Measurements from ENCODE around the gene MTUS2. TPM values are rescaled to one million over a fixed set of nuclear protein-coding genes. Genes with fewer than 3 reads are reported as not detected.

MTUS2 gene
- total RNA-seq, 1 experiment from 2014 or later: 0.35 TPM

DNA sequence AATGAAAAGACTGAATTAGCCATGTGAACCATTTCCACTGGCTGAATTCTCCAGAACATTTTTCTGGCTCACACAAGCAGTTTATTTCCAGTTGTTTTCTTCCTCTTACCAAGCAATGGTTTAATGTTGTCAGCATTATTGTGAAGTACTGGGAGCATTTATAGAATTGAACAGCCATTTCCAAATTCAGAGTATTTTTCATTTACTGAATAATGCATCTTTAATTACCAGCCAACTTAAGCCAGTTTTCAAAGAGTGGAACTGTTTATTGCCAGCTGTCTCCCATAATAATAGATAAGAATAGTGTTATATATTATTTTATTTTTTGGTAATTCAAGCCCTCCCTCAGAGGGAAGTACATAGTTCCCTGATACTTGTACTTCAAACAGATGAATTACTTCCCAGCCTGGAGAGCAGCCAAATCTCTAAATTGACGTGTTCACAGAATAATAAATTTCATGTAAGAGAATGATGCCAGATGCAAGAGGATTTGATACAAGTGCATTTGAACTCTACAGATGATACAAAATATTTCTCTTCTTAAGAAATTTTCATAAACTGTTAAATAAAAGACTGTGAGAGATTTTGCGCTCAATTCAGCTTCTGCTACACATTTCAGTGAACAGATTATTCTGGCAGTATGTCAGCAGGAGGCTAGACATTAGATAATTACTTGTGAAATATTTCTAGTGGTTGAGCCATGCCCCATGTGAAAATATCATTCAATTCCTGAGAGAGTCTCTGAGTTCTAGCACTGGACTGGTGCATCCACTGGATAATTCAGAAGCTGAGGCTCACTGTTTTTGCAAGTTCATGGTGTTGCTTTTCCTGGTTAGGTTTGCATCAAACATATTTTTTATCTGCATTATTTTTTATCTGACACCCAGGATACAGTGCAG, 459.5 kb downstream of the MTUS2 start:
- Histone ChIP-seq H3K4me2 (ENCODE audit: insufficient read depth, insufficient read length, low read length) (no peak overlapping the region), H3K14ac (ENCODE audit: insufficient read depth, low read length) (no peak overlapping the region), H4K5ac (ENCODE audit: insufficient read length, low read depth, low read length) (no peak overlapping the region), H3T11ph (ENCODE audit: low read length) (no peak overlapping the region), H3K27me3 (ENCODE audit: insufficient read depth, low read length) (no peaks in the 10 kb centered on the region), H2AFZ (ENCODE audit: low read length) (no peak overlapping the region), H3K4me1 (ENCODE audit: insufficient read depth, low read length) (no peaks in the 10 kb centered on the region), H3K79me1 (ENCODE audit: insufficient read depth, low read depth, low read length, poor library complexity, severe bottlenecking) (no peaks in the 10 kb centered on the region), H2BK5ac (ENCODE audit: insufficient read length, low read length) (no peak overlapping the region), H3K18ac (ENCODE audit: insufficient read length, low read depth, low read length) (no peak overlapping the region), H4K8ac (replicated peaks; ENCODE audit: insufficient read length, low read depth, low read length) (no peak overlapping the region), H4K91ac (ENCODE audit: insufficient read length, low read depth, low read length) (no peak overlapping the region), H3K27ac (ENCODE audit: insufficient read length, low read depth, low read length) (no peak overlapping the region), H2BK120ac (ENCODE audit: low read depth, low read length, poor library complexity, severe bottlenecking) (no peak overlapping the region), H4K20me1 (ENCODE audit: control insufficient read depth, insufficient read depth, insufficient read length) (no peaks in the 10 kb centered on the region), H2BK15ac (ENCODE audit: low read depth, low read length) (no peak overlapping the region), H3K9me3 (ENCODE audit: control insufficient read depth, low read depth, low read length) (no peaks in the 10 kb centered on the region), H3K23ac (ENCODE audit: insufficient read length, low read depth, low read length) (no peak overlapping the region), H2AK5ac (ENCODE audit: insufficient read length, low read length) (no peak overlapping the region), H2BK20ac (ENCODE audit: low read depth, low read length, poor library complexity, severe bottlenecking) (no peak overlapping the region), H3K9ac (ENCODE audit: extremely low read depth, insufficient read length, low read length) (no peak overlapping the region), H2BK12ac (ENCODE audit: insufficient read length, low read depth, low read length) (no peak overlapping the region), H3K4ac (ENCODE audit: low read depth, low read length) (no peak overlapping the region), H3K79me2 (ENCODE audit: insufficient read depth, low read length) (no peaks in the 10 kb centered on the region), H3K23me2 (ENCODE audit: insufficient read length, low read depth, low read length, poor library complexity, severe bottlenecking) (no peaks in the 10 kb centered on the region), H3K56ac (ENCODE audit: insufficient read length, low read depth, low read length) (no peak overlapping the region)
- Mint-ChIP-seq H3K27ac (no peak overlapping the region), H3K9me3 (peaks cover 4% of the 10 kb centered on the region in 2 experiments), H3K27me3 (ENCODE audit: low read depth) (peaks cover 2% of the 10 kb centered on the region), H3K4me3 (no peak overlapping the region), H3K4me1 (peaks cover 4 to 15% of the 10 kb centered on the region in 2 experiments; a peak in 2 of 4 replicates), H3K36me3 (ENCODE audit: insufficient read depth in 1 of 3, low read depth in 3 of 3) (peaks cover 0 to 3% (median 0%) of the 10 kb centered on the region in 3 experiments; a peak in 1 of 7 replicates)
- no CpG with 5 or more reads among the region's 2 CpGs for WGBS (ENCODE audit: extremely low coverage, insufficient read length, low lambda C conversion rate)
- DNase-seq: no peak
- TF ChIP-seq CTCF (conservative IDR thresholded peaks at IDR 0.05): no peak

Measured in H9 (cell line).